SK-N-SH (cell line): ENCODE data around the gene SF3B4. TPM values are rescaled to one million over a fixed set of nuclear protein-coding genes. Genes with fewer than 3 reads are reported as not detected.

Source experiments
- CTCF ChIA-PET: fragments of 300-600, 350-600 bp; formaldehyde crosslinking; extraction: SDS; loops from one replicate; lab custom pipeline; 2021; lab: Yijun Ruan, JAX
- POLR2A ChIA-PET: fragments of 350-600 bp; sonication (Branson Sonifier 250); formaldehyde crosslinking; extraction: SDS; loops from one replicate; lab custom pipeline; 2020; ENCODE audit warnings: antibody characterized with exemption, inconsistent platforms; lab: Yijun Ruan, JAX
- DNase-seq: peaks from one replicate; pipeline ENCODE4 v3.0.0; 2012
- H2AFZ ChIP-seq: fragments of 200-600 bp; sonication (generic); 2 replicates; pipeline ENCODE4 v1.8.1; 2016; ENCODE audit warnings: antibody characterized with exemption, mild to moderate bottlenecking, low read depth
- H3F3A ChIP-seq: fragments of 200-600 bp; sonication (generic); replicated peaks from 2 replicates; pipeline ENCODE3; 2016; ENCODE audit warnings: antibody characterized with exemption, mild to moderate bottlenecking; ENCODE audit not compliant: insufficient read depth
- H3K27ac ChIP-seq, 2 experiments: fragments of 200-500 bp in 1 of 2; fragments of 200-600 bp in 1 of 2; sonication (Bioruptor generic) in 1 of 2; sonication (generic), shearing (Covaris generic) in 1 of 2; 2 replicates each; pipeline versions ENCODE4 v1.5.1 to v1.6.1; 2014 to 2016; ENCODE audit warnings: low read depth in 2 of 2, inconsistent platforms in 1 of 2, low read length in 1 of 2, mild to moderate bottlenecking in 1 of 2, mixed read lengths in 1 of 2
- H3K27me3 ChIP-seq: fragments of 200-600 bp; sonication (generic), shearing (Covaris generic); 2 replicates; pipeline ENCODE4 v1.6.1; 2016; ENCODE audit warnings: mixed run types; ENCODE audit not compliant: insufficient read depth
- H3K36me3 ChIP-seq, 2 experiments: fragments of 200-500 bp in 1 of 2; fragments of 200-600 bp in 1 of 2; sonication (Bioruptor generic) in 1 of 2; sonication (generic) in 1 of 2; replicated peaks in 1 of 2; 2 replicates each; pipeline versions ENCODE3 to v1.5.1; 2014 to 2016; ENCODE audit warnings: low read length in 1 of 2, mild to moderate bottlenecking in 1 of 2; ENCODE audit not compliant: insufficient read depth in 2 of 2, control insufficient read depth in 1 of 2
- H3K4me1 ChIP-seq, 2 experiments: fragments of 200-500 bp in 1 of 2; fragments of 200-600 bp in 1 of 2; sonication (Bioruptor generic) in 1 of 2; sonication (generic), shearing (Covaris generic) in 1 of 2; 2 replicates each; pipeline versions ENCODE4 v1.5.1 to v1.6.1; 2014 to 2016; ENCODE audit warnings: low read depth in 1 of 2, low read length in 1 of 2, mixed run types in 1 of 2; ENCODE audit not compliant: insufficient read depth in 2 of 2, control insufficient read depth in 1 of 2
- H3K4me2 ChIP-seq: fragments of 200-600 bp; sonication (generic), shearing (Covaris generic); 2 replicates; pipeline ENCODE4 v1.6.1; 2017; ENCODE audit warnings: mixed run types
- H3K4me3 ChIP-seq, 2 experiments: fragments of 200-500 bp in 1 of 2; fragments of 200-600 bp in 1 of 2; sonication (Bioruptor generic) in 1 of 2; sonication (generic), shearing (Covaris generic) in 1 of 2; 2 replicates each; pipeline versions ENCODE4 v1.5.1 to v1.8.1; 2014 to 2016; ENCODE audit warnings: low read depth in 2 of 2, inconsistent platforms in 1 of 2, low read length in 1 of 2, mild to moderate bottlenecking in 1 of 2, mixed read lengths in 1 of 2, moderate library complexity in 1 of 2
- H3K79me2 ChIP-seq: fragments of 200-600 bp; sonication (generic); 2 replicates; pipeline ENCODE4 v1.8.1; 2017; ENCODE audit warnings: mild to moderate bottlenecking; ENCODE audit not compliant: insufficient read depth
- H3K9ac ChIP-seq: fragments of 200-600 bp; sonication (generic); 2 replicates; pipeline ENCODE4 v1.6.1; 2017; ENCODE audit warnings: mixed run types
- H3K9me2 ChIP-seq: fragments of 200-600 bp; sonication (generic); 2 replicates; pipeline ENCODE4 v1.6.1; 2017; ENCODE audit warnings: mixed run types
- H3K9me3 ChIP-seq: fragments of 200-600 bp; sonication (generic); 2 replicates; pipeline ENCODE4 v1.6.1; 2017; ENCODE audit warnings: mixed run types, mild to moderate bottlenecking, moderate library complexity
- H4K20me1 ChIP-seq: fragments of 200-600 bp; sonication (generic); 2 replicates; pipeline ENCODE4 v1.6.1; 2017; ENCODE audit warnings: mild to moderate bottlenecking, mixed run types; ENCODE audit not compliant: insufficient read depth
- CTCF ChIP-seq: fragments of 200-600 bp; sonication (generic); IDR thresholded peaks from 2 replicates; pipeline ENCODE4 v1.6.1; 2017; ENCODE audit warnings: antibody characterized with exemption, mild to moderate bottlenecking, moderate library complexity
- EP300 ChIP-seq, 2 experiments: IDR thresholded peaks; 2 replicates each; pipeline versions ENCODE4 v1.4.0 to v1.6.1; 2012; ENCODE audit warnings: borderline replicate concordance in 1 of 2, low read depth in 1 of 2, low read length in 1 of 2
- EZH2phosphoT487 ChIP-seq: fragments of 200-600 bp; sonication (generic); IDR thresholded peaks from 2 replicates; pipeline ENCODE4 v1.6.1; 2017; ENCODE audit warnings: low read depth, mixed run types, mild to moderate bottlenecking, antibody characterized with exemption, moderate library complexity, borderline replicate concordance
- FOSL2 ChIP-seq: IDR thresholded peaks from 2 replicates; pipeline ENCODE4 v1.4.0; 2012; ENCODE audit warnings: low read depth, mild to moderate bottlenecking, moderate library complexity, borderline replicate concordance
- FOXJ3 ChIP-seq: sonication (generic); formaldehyde crosslinking; IDR thresholded peaks from 2 replicates; pipeline ENCODE4 v1.5.1; 2020; ENCODE audit warnings: mild to moderate bottlenecking, missing genetic modification reagents
- FOXM1 ChIP-seq: IDR thresholded peaks from 2 replicates; pipeline ENCODE4 v1.4.0; 2012; ENCODE audit warnings: low read depth, mild to moderate bottlenecking
- MXI1 ChIP-seq: IDR thresholded peaks from 2 replicates; pipeline ENCODE4 v1.6.1; 2012; ENCODE audit warnings: mild to moderate bottlenecking, low read depth, low read length, improper control_type of control experiment
- NFIC ChIP-seq: IDR thresholded peaks from 2 replicates; pipeline ENCODE4 v1.4.0; 2012; ENCODE audit warnings: borderline replicate concordance
- RFX5 ChIP-seq: IDR thresholded peaks from 2 replicates; pipeline ENCODE4 v1.6.1; 2012; ENCODE audit warnings: mild to moderate bottlenecking, improper control_type of control experiment, low read length
- USF1 ChIP-seq: IDR thresholded peaks from 2 replicates; pipeline ENCODE4 v1.4.0; 2012; ENCODE audit warnings: low read depth, borderline replicate concordance
- WGBS: methylation state at CpG from one replicate; pipeline ENCODE4 v1.1.6; 2017; ENCODE audit warnings: low lambda C conversion rate; 5-methylcytosine and 5-hydroxymethylcytosine counted together
- polyA plus RNA-seq, 3 experiments: library from polyadenylated mRNA; depleted of rRNA; stranded (reverse); fragments of >200 nt; gene quantifications; 2 replicates each; pipeline ENCODE4 v1.2.3, GENCODE V29; 2012
- TF ChIP-seq, protein P1 (sequence below): IDR thresholded peaks from 2 replicates; pipeline ENCODE4 v1.4.0; 2012; ENCODE audit warnings: low read depth

Gene SF3B4
- polyA plus RNA-seq, 1 of the 3 experiments (the other 2 are of a cell fraction), result 54.3 TPM

DNA sequence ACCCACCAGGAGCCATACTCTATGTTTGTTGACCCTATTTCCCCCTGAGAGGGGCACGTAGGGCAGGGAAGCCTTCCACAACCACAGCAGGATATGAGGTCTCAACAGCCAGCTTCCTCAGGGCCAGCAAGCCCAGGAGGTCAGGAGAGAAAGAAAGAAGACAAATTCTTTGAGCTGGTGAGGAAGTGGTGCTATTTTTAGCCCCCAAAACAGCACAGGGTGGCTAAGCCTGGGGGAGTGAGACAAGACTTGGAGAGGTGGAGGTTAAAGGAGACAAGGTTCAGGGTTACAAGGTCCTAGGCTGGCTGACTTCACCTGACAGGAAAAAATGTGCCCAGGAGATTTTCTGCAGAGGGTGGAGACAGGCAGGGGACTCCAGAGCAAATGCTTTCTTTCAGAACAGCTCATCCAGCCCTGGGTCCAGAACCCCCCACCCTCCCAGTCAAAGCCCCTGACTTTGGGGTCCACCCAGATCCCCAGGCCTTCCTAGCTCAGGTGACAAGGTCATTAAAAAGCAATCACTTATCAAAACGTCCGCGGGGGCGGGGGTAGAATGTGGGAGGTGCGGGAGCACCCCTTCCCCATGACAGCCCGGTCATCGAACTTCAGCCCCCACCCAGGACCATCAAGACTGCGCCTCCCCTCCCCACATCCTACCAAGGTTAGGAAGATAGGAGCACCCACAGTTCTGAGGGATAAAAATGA is 11.3 kb downstream of the SF3B4 start:
- POLR2A ChIA-PET, result interaction anchor here (0.8 to 1.1 kb wide), 4 partner anchors 12 to 29 kb away, joined by 3 to 5 read pairs (median 3); partner anchors contain the start of gene BOLA1
- H2AFZ ChIP-seq, result no peak overlapping the region
- H3K4me2 ChIP-seq, result peak overlapping the region; percentile 79

GRCh38 chr1:149915429-149916192 is 12.0 kb downstream of the SF3B4 start:
- CTCF ChIA-PET, result interaction anchor here (0.7 to 1.6 kb wide), 6 partner anchors 11 to 253 kb away, joined by 3 to 8 read pairs (median 4); a partner anchor contains a TSS
- POLR2A ChIA-PET, result interaction anchor here (0.6 to 1.1 kb wide), 4 partner anchors 10 to 26 kb away, joined by 3 read pairs; partner anchors contain the start of gene BOLA1
- no peak for DNase-seq
- H3K4me3 ChIP-seq, result peak overlapping the region in 1 of 2 experiments; percentile 83; a peak in 1 of 4 replicates
- H3K36me3 ChIP-seq, result peaks cover 6 to 27% of the 10 kb centered on the region in 2 experiments
- H3K79me2 ChIP-seq, result peaks cover 13% of the 10 kb centered on the region
- WGBS, result 94% methylated on average over 11 of the region's 11 CpGs
- H3F3A ChIP-seq, result peaks cover 4% of the 10 kb centered on the region
- H3K4me2 ChIP-seq, result peak overlapping the region; percentile 79; the same call in 1 of the 2 replicates
- H3K4me1 ChIP-seq, result peaks cover 11 to 26% of the 10 kb centered on the region in 2 experiments; a peak in 2 of 4 replicates
- no peak overlapping the region for H2AFZ ChIP-seq
- no peaks in the 10 kb centered on the region for H3K9me3 ChIP-seq
- H3K9me2 ChIP-seq, result no peaks in the 10 kb centered on the region
- H3K9ac ChIP-seq, result no peak overlapping the region
- no peaks in the 10 kb centered on the region for H4K20me1 ChIP-seq
- no peaks in the 10 kb centered on the region for H3K27me3 ChIP-seq
- H3K27ac ChIP-seq, result no peak overlapping the region
- TF ChIP-seq, protein P1, sequence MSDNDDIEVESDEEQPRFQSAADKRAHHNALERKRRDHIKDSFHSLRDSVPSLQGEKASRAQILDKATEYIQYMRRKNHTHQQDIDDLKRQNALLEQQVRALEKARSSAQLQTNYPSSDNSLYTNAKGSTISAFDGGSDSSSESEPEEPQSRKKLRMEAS, result no peak
- no peak for TF ChIP-seq EZH2phosphoT487
- TF ChIP-seq RFX5, result no peak
- no peak for TF ChIP-seq FOXJ3
- TF ChIP-seq CTCF, result no peak
- no peak for TF ChIP-seq FOXM1

More for the DNA sequence above, 11.3 kb downstream of the SF3B4 start:
- H3K4me1 ChIP-seq, result peaks cover 11 to 26% of the 10 kb centered on the region in 2 experiments; a peak in 2 of 4 replicates
- H3K9me2 ChIP-seq, result no peaks in the 10 kb centered on the region
- H3K27ac ChIP-seq, result no peak overlapping the region
- peak overlapping the region; percentile 72; the same call in 1 of the 2 replicates for H3K9ac ChIP-seq
- peaks cover 13% of the 10 kb centered on the region for H3K79me2 ChIP-seq
- H3K36me3 ChIP-seq, result peaks cover under 1 to 19% of the 10 kb centered on the region in 2 experiments
- no peaks in the 10 kb centered on the region for H4K20me1 ChIP-seq
- no peaks in the 10 kb centered on the region for H3K27me3 ChIP-seq
- TF ChIP-seq CTCF (no peak), RFX5 (no peak), NFIC (no peak), EP300 (IDR thresholded peaks at IDR 0.05; ENCODE audit: borderline replicate concordance in 1 of 2, low read depth in 1 of 2, low read length in 1 of 2) (no peak), FOSL2 (no peak), USF1 (no peak), MXI1 (no peak)
- TF ChIP-seq, all 33 proteins: peak for 0
- WGBS, result 27% methylated on average over 9 of the region's 9 CpGs
- Histone ChIP-seq H3K9me3 (no peaks in the 10 kb centered on the region), H3K4me3 (peak overlapping the region; percentile 80 to 83), H3F3A (peaks cover 6% of the 10 kb centered on the region)
- no peak for DNase-seq
- CTCF ChIA-PET, result interaction anchor here (0.7 to 1.6 kb wide), 5 partner anchors 11 to 253 kb away, joined by 3 to 8 read pairs (median 3); a partner anchor contains a TSS
